LNCAP (cell line): ENCODE data around the gene TAAR5.

Experiments used
- TF ChIP-seq, protein P1 (sequence below): fragments of 450-650 bp; IDR thresholded peaks from 2 replicates; pipeline ENCODE4 v1.5.1; 2017; ENCODE audit warnings: mild to moderate bottlenecking

The TAAR5 gene

DNA sequence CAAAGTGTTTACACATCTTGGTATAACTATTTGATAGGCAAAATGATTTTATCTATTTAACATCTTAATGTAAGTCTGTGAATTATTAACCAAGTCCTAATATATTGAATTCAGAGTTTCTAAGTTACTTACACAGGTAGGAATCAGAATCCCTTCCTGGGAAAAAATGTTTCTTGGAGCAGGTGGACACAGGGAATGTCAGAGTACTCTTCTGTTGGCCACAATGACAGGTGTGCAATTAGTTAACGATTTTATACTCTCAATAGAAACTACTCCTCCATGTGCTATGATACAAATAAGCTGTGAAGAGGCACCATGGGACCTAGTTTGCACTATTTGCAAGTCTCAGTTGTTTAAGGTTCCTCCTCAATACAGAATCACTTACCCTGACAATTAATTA, 821 bp upstream of the TAAR5 start:
- TF ChIP-seq, protein P1, sequence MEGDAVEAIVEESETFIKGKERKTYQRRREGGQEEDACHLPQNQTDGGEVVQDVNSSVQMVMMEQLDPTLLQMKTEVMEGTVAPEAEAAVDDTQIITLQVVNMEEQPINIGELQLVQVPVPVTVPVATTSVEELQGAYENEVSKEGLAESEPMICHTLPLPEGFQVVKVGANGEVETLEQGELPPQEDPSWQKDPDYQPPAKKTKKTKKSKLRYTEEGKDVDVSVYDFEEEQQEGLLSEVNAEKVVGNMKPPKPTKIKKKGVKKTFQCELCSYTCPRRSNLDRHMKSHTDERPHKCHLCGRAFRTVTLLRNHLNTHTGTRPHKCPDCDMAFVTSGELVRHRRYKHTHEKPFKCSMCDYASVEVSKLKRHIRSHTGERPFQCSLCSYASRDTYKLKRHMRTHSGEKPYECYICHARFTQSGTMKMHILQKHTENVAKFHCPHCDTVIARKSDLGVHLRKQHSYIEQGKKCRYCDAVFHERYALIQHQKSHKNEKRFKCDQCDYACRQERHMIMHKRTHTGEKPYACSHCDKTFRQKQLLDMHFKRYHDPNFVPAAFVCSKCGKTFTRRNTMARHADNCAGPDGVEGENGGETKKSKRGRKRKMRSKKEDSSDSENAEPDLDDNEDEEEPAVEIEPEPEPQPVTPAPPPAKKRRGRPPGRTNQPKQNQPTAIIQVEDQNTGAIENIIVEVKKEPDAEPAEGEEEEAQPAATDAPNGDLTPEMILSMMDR = no peak

DNA sequence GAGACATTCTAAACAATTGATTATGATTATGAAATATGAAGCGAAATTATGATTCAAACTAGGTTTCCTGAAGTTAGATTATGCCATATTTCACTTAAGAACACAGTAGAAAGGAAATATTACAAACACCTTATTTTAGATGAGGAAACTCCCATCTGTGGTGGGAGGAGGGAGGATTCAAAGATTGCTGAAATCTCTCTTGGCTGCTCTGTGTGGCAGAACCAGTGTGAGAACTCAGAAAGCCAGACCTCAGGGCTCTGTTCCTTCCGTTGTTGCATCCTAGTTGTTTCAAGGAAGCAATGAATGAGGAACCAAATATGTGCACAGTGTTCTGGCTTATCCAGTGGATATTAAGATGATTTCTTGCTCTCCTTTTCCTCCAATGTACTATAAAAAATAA, 2.1 kb downstream of the TAAR5 start:
- TF ChIP-seq, protein P1 = no peak

DNA sequence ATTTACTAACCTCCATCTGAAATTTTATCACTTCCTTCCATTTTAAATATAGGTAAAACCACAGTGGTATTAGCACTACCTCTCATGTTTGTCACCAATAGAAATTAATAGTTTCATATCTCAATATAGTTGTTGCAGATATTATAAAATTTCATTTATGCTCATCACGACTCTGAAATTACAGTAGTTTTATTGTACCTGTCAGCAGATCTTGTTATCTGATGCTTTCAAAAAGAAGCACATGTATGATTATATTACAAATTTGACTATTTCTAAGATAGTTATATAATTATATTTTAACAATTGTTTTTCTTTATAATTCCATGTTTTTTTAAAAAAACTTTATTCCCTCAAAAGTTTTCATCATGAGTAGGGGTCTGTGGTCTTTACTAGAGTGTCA, 4.8 kb downstream of the TAAR5 start:
- TF ChIP-seq, protein P1 = no peak

DNA sequence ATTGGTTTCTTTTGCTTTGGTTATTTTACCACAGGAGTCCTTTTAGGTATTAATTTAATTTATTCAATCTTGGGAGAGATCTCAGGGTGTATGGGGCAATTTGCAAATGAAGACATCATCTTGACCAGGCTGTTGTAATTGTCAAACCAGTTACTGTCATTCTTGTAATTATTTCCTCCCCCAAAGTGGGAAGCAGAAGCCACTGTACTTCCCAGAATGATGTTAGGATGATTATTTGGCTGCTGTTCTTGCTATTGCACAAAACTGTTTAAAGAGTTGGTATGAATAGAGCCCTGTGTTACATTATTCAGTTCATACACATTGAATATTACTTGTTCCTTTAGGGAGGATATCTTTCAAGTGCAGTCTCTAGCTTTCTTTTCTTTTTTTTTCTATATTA, 17.8 kb downstream of the TAAR5 start:
- TF ChIP-seq, protein P1 = no peak

DNA sequence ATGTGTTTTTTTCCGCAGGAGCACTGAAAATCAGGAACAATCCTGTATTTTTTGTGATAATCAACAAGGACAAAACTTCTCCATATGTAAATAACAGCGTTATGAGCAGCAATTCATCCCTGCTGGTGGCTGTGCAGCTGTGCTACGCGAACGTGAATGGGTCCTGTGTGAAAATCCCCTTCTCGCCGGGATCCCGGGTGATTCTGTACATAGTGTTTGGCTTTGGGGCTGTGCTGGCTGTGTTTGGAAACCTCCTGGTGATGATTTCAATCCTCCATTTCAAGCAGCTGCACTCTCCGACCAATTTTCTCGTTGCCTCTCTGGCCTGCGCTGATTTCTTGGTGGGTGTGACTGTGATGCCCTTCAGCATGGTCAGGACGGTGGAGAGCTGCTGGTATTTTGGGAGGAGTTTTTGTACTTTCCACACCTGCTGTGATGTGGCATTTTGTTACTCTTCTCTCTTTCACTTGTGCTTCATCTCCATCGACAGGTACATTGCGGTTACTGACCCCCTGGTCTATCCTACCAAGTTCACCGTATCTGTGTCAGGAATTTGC, 19.2 kb downstream of the TAAR5 start, which contains the start of gene TAAR6:
TAAR6 (plus strand) TSS at position 102 of the 557 bp plus-strand sequence; CDS start at position 102, 0 bp downstream.
- TF ChIP-seq, protein P1 = no peak

DNA sequence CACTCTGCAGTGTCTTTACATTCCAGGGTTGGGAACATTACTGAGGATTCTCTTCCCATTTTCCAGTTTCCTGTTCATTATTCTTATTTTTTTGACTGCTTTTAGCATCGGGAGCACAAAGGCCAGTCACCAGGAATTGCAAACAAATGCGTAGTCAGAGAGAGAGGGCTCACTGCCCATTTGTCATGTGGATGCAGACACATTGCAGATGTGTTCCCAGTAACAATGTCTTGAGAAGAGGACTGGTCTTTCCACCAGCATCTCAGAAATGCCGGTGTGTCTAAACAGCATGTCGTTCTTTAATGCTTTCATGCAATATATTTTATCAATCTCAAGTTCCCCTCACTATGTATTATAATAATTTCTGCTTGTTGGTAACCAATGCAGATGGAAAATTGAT, 20.4 kb downstream of the TAAR5 start:
- TF ChIP-seq, protein P1 = no peak

DNA sequence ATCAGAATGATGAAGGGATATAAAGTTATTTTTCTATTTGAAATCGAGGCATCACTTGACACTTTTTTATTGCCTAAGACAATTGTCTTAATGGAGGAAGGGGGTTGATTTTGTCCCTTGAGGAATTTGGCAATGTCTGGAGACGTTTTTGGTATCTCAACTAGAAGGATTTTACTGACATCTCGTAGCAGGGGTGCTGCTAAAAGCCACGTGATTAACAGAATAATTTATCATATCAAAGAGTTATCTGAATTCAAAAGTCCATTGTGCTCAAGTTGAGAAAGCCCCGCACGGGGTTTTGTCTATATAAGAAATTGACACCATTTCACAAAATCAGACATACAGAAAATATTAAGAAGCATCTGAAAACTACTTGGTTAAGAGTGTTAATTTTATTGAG, 20.9 kb downstream of the TAAR5 start:
- TF ChIP-seq, protein P1 = no peak

DNA sequence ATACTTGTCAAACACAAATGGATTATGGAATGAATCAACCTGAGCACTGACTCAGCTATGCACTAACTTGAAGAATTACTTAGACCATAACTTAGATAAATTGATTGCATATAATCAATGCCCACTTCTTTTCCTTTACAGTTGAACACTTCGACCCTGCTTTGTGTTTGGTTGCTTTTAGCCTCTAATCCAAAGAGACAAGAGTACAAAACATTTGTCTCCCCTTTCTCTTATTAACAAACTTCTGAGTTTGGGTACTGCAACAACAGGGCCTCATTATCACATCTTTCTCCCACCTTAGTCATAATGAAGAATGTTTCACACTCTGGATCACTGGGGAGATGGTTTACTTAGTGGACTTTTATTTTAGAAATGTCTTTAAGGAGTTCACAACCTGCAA, 22.0 kb downstream of the TAAR5 start:
- TF ChIP-seq, protein P1 = no peak
